HCT116 (cell line): ENCODE data around the gene RCAN3. TPM values are rescaled to one million over a fixed set of nuclear protein-coding genes. Genes with fewer than 3 reads are reported as not detected.

ENCODE experiments used
- ATAC-seq: fragments of 200-7000 bp; cut with Tn5 transposase; 2 replicates; pipeline ENCODE4 v1.9.1; 2020; ENCODE audit warnings: mild to moderate bottlenecking, moderate library complexity
- BruUV-seq: library from RNA; stranded (reverse); fragments of 400-500 nt; replicated peaks from 2 replicates; lab custom pipeline; 2021; lab: Mats Ljungman, UMichigan
- CTCF ChIA-PET: fragments of 300-600 bp; sonication (Branson Sonifier 250); formaldehyde crosslinking; loops from one replicate; lab custom pipeline; 2021; ENCODE audit warnings: antibody characterized with exemption; lab: Charles Lee
- POLR2A ChIA-PET: fragments of 300-600, 350-600 bp; sonication (Branson Sonifier 250); formaldehyde crosslinking; loops from one replicate; lab custom pipeline; 2021; ENCODE audit warnings: antibody characterized with exemption; lab: Charles Lee
- RAD21 ChIA-PET, 2 experiments: fragments of 300-600 bp; sonication (Branson Sonifier 250); formaldehyde crosslinking; loops; one replicate each; lab custom pipeline; 2023; ENCODE audit warnings: low total read pairs in 2 of 2; ENCODE audit not compliant: uncharacterized antibody in 2 of 2, unreplicated experiment in 2 of 2, low non-redundant PET in 1 of 2; lab: Charles Lee
- DNase-seq: peaks from one replicate; pipeline ENCODE4 v3.0.0-alpha.2; 2010; ENCODE audit warnings: low read depth, low spot score
- H2AFZ ChIP-seq: fragments of 200-600 bp; shearing (Covaris generic), sonication (generic); 2 replicates; pipeline ENCODE4 v1.6.1; 2017; ENCODE audit warnings: low read depth, mixed run types, mixed read lengths, antibody characterized with exemption, low read length; ENCODE audit not compliant: poor library complexity, severe bottlenecking
- H3K27ac ChIP-seq: 2 replicates; pipeline ENCODE4 v1.5.1; 2012; ENCODE audit warnings: low read depth, low read length
- H3K27me3 ChIP-seq: fragments of 200-600 bp; sonication (generic); 2 replicates; pipeline ENCODE4 v1.6.1; 2016; ENCODE audit warnings: mixed run types, low read length, mixed read lengths; ENCODE audit not compliant: insufficient read depth
- H3K36me3 ChIP-seq, 2 experiments: fragments of 200-500 bp in 1 of 2; fragments of 200-600 bp in 1 of 2; sonication (Bioruptor generic) in 1 of 2; sonication (generic) in 1 of 2; 2 replicates each; pipeline versions ENCODE4 v1.5.1 to v1.6.1; 2014 to 2016; ENCODE audit warnings: low read length in 2 of 2, inconsistent platforms in 1 of 2, mixed read lengths in 1 of 2, mixed run types in 1 of 2; ENCODE audit not compliant: insufficient read depth in 2 of 2, control insufficient read depth in 1 of 2
- H3K4me1 ChIP-seq, 2 experiments: fragments of 200-600 bp in 1 of 2; sonication (generic) in 1 of 2; 2 replicates each; pipeline versions ENCODE4 v1.5.1 to v1.6.1; 2012 to 2017; ENCODE audit warnings: low read length in 2 of 2, inconsistent platforms in 1 of 2, mild to moderate bottlenecking in 1 of 2, mixed read lengths in 1 of 2, mixed run types in 1 of 2, moderate library complexity in 1 of 2; ENCODE audit not compliant: insufficient read depth in 2 of 2, control insufficient read depth in 1 of 2
- H3K4me2 ChIP-seq: fragments of 200-600 bp; sonication (generic); 2 replicates; pipeline ENCODE4 v1.6.1; 2017; ENCODE audit warnings: mixed run types, low read length, mixed read lengths
- H3K4me3 ChIP-seq, 2 experiments: fragments of 200-600 bp in 1 of 2; sonication (generic) in 1 of 2; replicated peaks in 1 of 2; 2 replicates each; pipeline ENCODE4 v1.5.1; 2011 to 2016; ENCODE audit warnings: low read length in 2 of 2, control low read depth in 1 of 2, low read depth in 1 of 2, mild to moderate bottlenecking in 1 of 2, mixed read lengths in 1 of 2, mixed run types in 1 of 2
- H3K79me2 ChIP-seq: fragments of 200-600 bp; sonication (generic); 2 replicates; pipeline ENCODE4 v1.6.1; 2017; ENCODE audit warnings: mild to moderate bottlenecking, mixed run types, low read length, moderate library complexity, mixed read lengths; ENCODE audit not compliant: insufficient read depth
- H3K9ac ChIP-seq: fragments of 200-600 bp; sonication (generic); 2 replicates; pipeline ENCODE4 v1.6.1; 2016; ENCODE audit warnings: low read length, mixed read lengths
- H3K9me2 ChIP-seq: fragments of 200-600 bp; sonication (generic), shearing (Covaris generic); 2 replicates; pipeline ENCODE4 v1.6.1; 2017; ENCODE audit warnings: mixed run types, mild to moderate bottlenecking, moderate library complexity; ENCODE audit not compliant: insufficient read depth
- H3K9me3 ChIP-seq, 2 experiments: fragments of 200-500 bp in 1 of 2; fragments of 200-600 bp in 1 of 2; sonication (Bioruptor generic) in 1 of 2; sonication (generic) in 1 of 2; 2 replicates each; pipeline ENCODE4 v1.6.1; 2014 to 2017; ENCODE audit warnings: low read length in 2 of 2, mixed read lengths in 2 of 2, inconsistent platforms in 1 of 2, low read depth in 1 of 2, mild to moderate bottlenecking in 1 of 2, mixed run types in 1 of 2, moderate library complexity in 1 of 2; ENCODE audit not compliant: control insufficient read depth in 1 of 2, insufficient read depth in 1 of 2
- H4K20me1 ChIP-seq: fragments of 200-600 bp; sonication (generic), shearing (Covaris generic); 2 replicates; pipeline ENCODE4 v1.6.1; 2017; ENCODE audit warnings: mixed run types, mild to moderate bottlenecking, moderate library complexity; ENCODE audit not compliant: insufficient read depth
- CBX3 ChIP-seq: IDR thresholded peaks from 2 replicates; pipeline ENCODE4 v1.6.1; 2012; ENCODE audit warnings: low read depth
- CEBPB ChIP-seq: IDR thresholded peaks from 2 replicates; pipeline ENCODE4 v1.6.1; 2012; ENCODE audit warnings: low read depth
- EGR1 ChIP-seq: IDR thresholded peaks from 2 replicates; pipeline ENCODE4 v1.6.1; 2012; ENCODE audit warnings: low read depth
- ELF1 ChIP-seq: IDR thresholded peaks from 2 replicates; pipeline ENCODE4 v1.6.1; 2012; ENCODE audit warnings: low read depth, borderline replicate concordance
- EZH2 ChIP-seq: fragments of 200-600 bp; sonication (generic); IDR thresholded peaks from 2 replicates; pipeline ENCODE4 v1.6.1; 2017; ENCODE audit warnings: antibody characterized with exemption, mixed run types
- EZH2phosphoT487 ChIP-seq: fragments of 200-600 bp; IDR thresholded peaks from 2 replicates; pipeline ENCODE4 v1.6.1; 2018; ENCODE audit warnings: antibody characterized with exemption, borderline replicate concordance
- JUND ChIP-seq: IDR thresholded peaks from 2 replicates; pipeline ENCODE4 v1.6.1; 2012
- POLR2A ChIP-seq: IDR thresholded peaks from 2 replicates; pipeline ENCODE4 v1.7.0; 2011; ENCODE audit warnings: borderline replicate concordance; ENCODE audit not compliant: insufficient read depth, insufficient read length; ENCODE audit errors: extremely low read depth
- POLR2AphosphoS5 ChIP-seq: IDR thresholded peaks from 2 replicates; pipeline ENCODE4 v1.6.1; 2011; ENCODE audit warnings: mild to moderate bottlenecking, low read depth, low read length, moderate library complexity
- RAD21 ChIP-seq: IDR thresholded peaks from 2 replicates; pipeline ENCODE4 v1.6.1; 2012; ENCODE audit warnings: low read depth, mild to moderate bottlenecking
- REST ChIP-seq: IDR thresholded peaks from 2 replicates; pipeline ENCODE4 v1.6.1; 2012; ENCODE audit warnings: low read depth
- SIN3A ChIP-seq: IDR thresholded peaks from 2 replicates; pipeline ENCODE4 v1.6.1; 2012; ENCODE audit warnings: low read depth
- SP1 ChIP-seq: IDR thresholded peaks from 2 replicates; pipeline ENCODE4 v1.6.1; 2012; ENCODE audit warnings: low read depth
- SRF ChIP-seq: IDR thresholded peaks from 2 replicates; pipeline ENCODE4 v1.6.1; 2012; ENCODE audit warnings: low read depth
- TCF7L2 ChIP-seq: IDR thresholded peaks from 2 replicates; pipeline ENCODE4 v1.7.0; 2011; ENCODE audit warnings: borderline replicate concordance, inconsistent platforms; ENCODE audit not compliant: insufficient read depth, insufficient read length; ENCODE audit errors: extremely low read depth
- ZBTB33 ChIP-seq: IDR thresholded peaks from 2 replicates; pipeline ENCODE4 v1.6.1; 2011; ENCODE audit warnings: mild to moderate bottlenecking, low read length, moderate library complexity; ENCODE audit not compliant: insufficient replicate concordance; ENCODE audit errors: extremely low read depth
- ZFX ChIP-seq: fragments of 450-650 bp; IDR thresholded peaks from 2 replicates; pipeline ENCODE4 v1.6.1; 2017
- intact Hi-C: fragments of 100-400 bp; cut with micrococcal nuclease; formaldehyde crosslinking; loops from 2 replicates; pipeline ENCODE4 v1.10.0; 2022
- total RNA-seq: library from RNA; stranded (reverse); gene quantifications from one replicate; pipeline ENCODE4 v1.2.1, GENCODE V29; 2021; ENCODE audit not compliant: unreplicated experiment
- TF ChIP-seq, protein P1 (sequence below), 3 experiments: fragments of 200-600 bp in 1 of 3; sonication (generic) in 1 of 3; IDR thresholded peaks in 2 of 3; conservative IDR thresholded peaks in 1 of 3; 2 replicates each; pipeline ENCODE4 v1.5.1; 2012 to 2017; ENCODE audit warnings: low read depth in 2 of 3, low read length in 2 of 3, antibody characterized with exemption in 1 of 3, borderline replicate concordance in 1 of 3, control low read depth in 1 of 3, mild to moderate bottlenecking in 1 of 3, mixed read lengths in 1 of 3, mixed run types in 1 of 3, moderate library complexity in 1 of 3; ENCODE audit not compliant: insufficient read depth in 1 of 3
- TF ChIP-seq, protein P2 (sequence below): IDR thresholded peaks from 2 replicates; pipeline ENCODE4 v1.6.1; 2012

The RCAN3 gene
- total RNA-seq, 1 experiment from 2014 or later = 13.3 TPM

DNA sequence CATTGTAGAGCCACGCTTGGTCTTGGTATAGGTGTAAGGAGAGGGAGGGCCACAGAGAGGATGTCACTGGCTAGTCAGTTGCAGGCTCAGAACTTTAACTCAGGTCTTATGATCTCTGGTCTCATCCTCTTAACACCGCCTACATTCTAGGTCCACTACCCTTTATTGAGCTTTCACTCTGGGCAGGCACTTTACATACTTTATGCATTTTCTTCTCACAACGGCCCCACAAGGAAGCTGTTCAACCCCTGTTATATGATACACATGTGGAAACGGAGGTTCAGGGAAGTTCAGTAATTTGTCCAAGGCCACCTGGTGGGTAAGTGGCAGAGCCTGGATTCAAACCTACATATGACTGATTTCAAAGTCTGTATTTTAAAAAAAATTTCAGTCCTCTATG lies 25.3 kb upstream of the RCAN3 start:
- Histone ChIP-seq H3K27me3 (no peaks in the 10 kb centered on the region), H4K20me1 (no peaks in the 10 kb centered on the region), H3K79me2 (no peaks in the 10 kb centered on the region), H2AFZ (no peak overlapping the region), H3K4me1 (peaks cover 0 to 4% of the 10 kb centered on the region in 2 experiments; a peak in 1 of 4 replicates), H3K4me2 (no peak overlapping the region), H3K9me3 (no peaks in the 10 kb centered on the region), H3K27ac (no peak overlapping the region), H3K9me2 (no peaks in the 10 kb centered on the region), H3K36me3 (no peaks in the 10 kb centered on the region), H3K9ac (no peak overlapping the region), H3K4me3 (no peak overlapping the region)
- TF ChIP-seq SRF = no peak
- no peak for TF ChIP-seq CBX3
- TF ChIP-seq POLR2A = no peak
- no peak for TF ChIP-seq EZH2phosphoT487
- TF ChIP-seq REST = no peak
- TF ChIP-seq ZBTB33 = no peak
- TF ChIP-seq JUND = no peak
- no peak for TF ChIP-seq SIN3A
- TF ChIP-seq POLR2AphosphoS5 = no peak
- TF ChIP-seq, protein P1, sequence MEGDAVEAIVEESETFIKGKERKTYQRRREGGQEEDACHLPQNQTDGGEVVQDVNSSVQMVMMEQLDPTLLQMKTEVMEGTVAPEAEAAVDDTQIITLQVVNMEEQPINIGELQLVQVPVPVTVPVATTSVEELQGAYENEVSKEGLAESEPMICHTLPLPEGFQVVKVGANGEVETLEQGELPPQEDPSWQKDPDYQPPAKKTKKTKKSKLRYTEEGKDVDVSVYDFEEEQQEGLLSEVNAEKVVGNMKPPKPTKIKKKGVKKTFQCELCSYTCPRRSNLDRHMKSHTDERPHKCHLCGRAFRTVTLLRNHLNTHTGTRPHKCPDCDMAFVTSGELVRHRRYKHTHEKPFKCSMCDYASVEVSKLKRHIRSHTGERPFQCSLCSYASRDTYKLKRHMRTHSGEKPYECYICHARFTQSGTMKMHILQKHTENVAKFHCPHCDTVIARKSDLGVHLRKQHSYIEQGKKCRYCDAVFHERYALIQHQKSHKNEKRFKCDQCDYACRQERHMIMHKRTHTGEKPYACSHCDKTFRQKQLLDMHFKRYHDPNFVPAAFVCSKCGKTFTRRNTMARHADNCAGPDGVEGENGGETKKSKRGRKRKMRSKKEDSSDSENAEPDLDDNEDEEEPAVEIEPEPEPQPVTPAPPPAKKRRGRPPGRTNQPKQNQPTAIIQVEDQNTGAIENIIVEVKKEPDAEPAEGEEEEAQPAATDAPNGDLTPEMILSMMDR (IDR thresholded peaks at IDR 0.05 in 2 of 3, conservative IDR thresholded peaks at IDR 0.05 in 1 of 3; ENCODE audit: borderline replicate concordance in 1 of 3, insufficient read depth in 1 of 3, low read depth in 2 of 3, low read length in 2 of 3) = no peak
- no peak for TF ChIP-seq RAD21
- no peak for TF ChIP-seq SP1
- no peak for TF ChIP-seq ZFX
- no peak for TF ChIP-seq EGR1
- TF ChIP-seq, protein P2, sequence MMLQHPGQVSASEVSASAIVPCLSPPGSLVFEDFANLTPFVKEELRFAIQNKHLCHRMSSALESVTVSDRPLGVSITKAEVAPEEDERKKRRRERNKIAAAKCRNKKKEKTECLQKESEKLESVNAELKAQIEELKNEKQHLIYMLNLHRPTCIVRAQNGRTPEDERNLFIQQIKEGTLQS = no peak
- no peak for TF ChIP-seq TCF7L2
- no peak for TF ChIP-seq CEBPB
- no peak for TF ChIP-seq EZH2
- no peak for TF ChIP-seq ELF1
- intact Hi-C loops = no loop called here
- ChIA-PET POLR2A (no interaction called here), CTCF (no interaction called here), RAD21 (no interaction called here)
- DNase-seq (no peak), ATAC-seq (no peak)
- BruUV-seq = no TSS peak
